Measurements from ENCODE around the gene GMPPA. TPM values are rescaled to one million over a fixed set of nuclear protein-coding genes. Genes with fewer than 3 reads are reported as not detected.
A peak's percentile ranks its signal among the peaks of the same experiment; 100 is the strongest.

The GMPPA gene
- total and polyA plus RNA-seq, 9 of the 15 experiments (the other 6 are each of a cell fraction or from before 2014, with no cell fraction given): 7.0 to 101 (median 66.7) TPM

- no peak for TF ChIP-seq CREB1 (IDR thresholded peaks at IDR 0.05)
- no peak for TF ChIP-seq CREB1 (CRISPR knock-in tag; IDR thresholded peaks at IDR 0.05)
- 0 out of 4 replicates have a peak, but pooled peaks of 1 of the 2 experiments have one; percentile 25 for TF ChIP-seq HDAC1 (IDR thresholded peaks at IDR 0.05)
- TF ChIP-seq, protein P1, sequence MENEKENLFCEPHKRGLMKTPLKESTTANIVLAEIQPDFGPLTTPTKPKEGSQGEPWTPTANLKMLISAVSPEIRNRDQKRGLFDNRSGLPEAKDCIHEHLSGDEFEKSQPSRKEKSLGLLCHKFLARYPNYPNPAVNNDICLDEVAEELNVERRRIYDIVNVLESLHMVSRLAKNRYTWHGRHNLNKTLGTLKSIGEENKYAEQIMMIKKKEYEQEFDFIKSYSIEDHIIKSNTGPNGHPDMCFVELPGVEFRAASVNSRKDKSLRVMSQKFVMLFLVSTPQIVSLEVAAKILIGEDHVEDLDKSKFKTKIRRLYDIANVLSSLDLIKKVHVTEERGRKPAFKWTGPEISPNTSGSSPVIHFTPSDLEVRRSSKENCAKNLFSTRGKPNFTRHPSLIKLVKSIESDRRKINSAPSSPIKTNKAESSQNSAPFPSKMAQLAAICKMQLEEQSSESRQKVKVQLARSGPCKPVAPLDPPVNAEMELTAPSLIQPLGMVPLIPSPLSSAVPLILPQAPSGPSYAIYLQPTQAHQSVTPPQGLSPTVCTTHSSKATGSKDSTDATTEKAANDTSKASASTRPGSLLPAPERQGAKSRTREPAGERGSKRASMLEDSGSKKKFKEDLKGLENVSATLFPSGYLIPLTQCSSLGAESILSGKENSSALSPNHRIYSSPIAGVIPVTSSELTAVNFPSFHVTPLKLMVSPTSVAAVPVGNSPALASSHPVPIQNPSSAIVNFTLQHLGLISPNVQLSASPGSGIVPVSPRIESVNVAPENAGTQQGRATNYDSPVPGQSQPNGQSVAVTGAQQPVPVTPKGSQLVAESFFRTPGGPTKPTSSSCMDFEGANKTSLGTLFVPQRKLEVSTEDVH (IDR thresholded peaks at IDR 0.05; ENCODE audit: low read depth, partially characterized antibody): no peak
- no peak for TF ChIP-seq ZNF324 (CRISPR knock-in tag; IDR thresholded peaks at IDR 0.05)
- TF ChIP-seq ZHX1 (conservative IDR thresholded peaks at IDR 0.05; ENCODE audit: low read length): no peak
- TF ChIP-seq FOXJ3 (CRISPR knock-in tag; IDR thresholded peaks at IDR 0.05): no peak
- TF ChIP-seq RBFOX2 (IDR thresholded peaks at IDR 0.05; ENCODE audit: low read depth, low read length): no peak
- TF ChIP-seq, protein P2, sequence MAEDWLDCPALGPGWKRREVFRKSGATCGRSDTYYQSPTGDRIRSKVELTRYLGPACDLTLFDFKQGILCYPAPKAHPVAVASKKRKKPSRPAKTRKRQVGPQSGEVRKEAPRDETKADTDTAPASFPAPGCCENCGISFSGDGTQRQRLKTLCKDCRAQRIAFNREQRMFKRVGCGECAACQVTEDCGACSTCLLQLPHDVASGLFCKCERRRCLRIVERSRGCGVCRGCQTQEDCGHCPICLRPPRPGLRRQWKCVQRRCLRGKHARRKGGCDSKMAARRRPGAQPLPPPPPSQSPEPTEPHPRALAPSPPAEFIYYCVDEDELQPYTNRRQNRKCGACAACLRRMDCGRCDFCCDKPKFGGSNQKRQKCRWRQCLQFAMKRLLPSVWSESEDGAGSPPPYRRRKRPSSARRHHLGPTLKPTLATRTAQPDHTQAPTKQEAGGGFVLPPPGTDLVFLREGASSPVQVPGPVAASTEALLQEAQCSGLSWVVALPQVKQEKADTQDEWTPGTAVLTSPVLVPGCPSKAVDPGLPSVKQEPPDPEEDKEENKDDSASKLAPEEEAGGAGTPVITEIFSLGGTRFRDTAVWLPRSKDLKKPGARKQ (CRISPR knock-in tag; IDR thresholded peaks at IDR 0.05): no peak
- TF ChIP-seq, protein P3, sequence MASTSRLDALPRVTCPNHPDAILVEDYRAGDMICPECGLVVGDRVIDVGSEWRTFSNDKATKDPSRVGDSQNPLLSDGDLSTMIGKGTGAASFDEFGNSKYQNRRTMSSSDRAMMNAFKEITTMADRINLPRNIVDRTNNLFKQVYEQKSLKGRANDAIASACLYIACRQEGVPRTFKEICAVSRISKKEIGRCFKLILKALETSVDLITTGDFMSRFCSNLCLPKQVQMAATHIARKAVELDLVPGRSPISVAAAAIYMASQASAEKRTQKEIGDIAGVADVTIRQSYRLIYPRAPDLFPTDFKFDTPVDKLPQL (IDR thresholded peaks at IDR 0.05; ENCODE audit: extremely low read depth, insufficient read length): no peak
- TF ChIP-seq DMBX1 (CRISPR knock-in tag; IDR thresholded peaks at IDR 0.05; ENCODE audit: borderline replicate concordance): no peak
- TF ChIP-seq ESRRA (IDR thresholded peaks at IDR 0.05; ENCODE audit: borderline replicate concordance, low read depth): no peak
- no peak for TF ChIP-seq CBFB (CRISPR knock-in tag; IDR thresholded peaks at IDR 0.05)
- 0 out of 2 replicates have a peak, but pooled peaks have one; percentile 12 for TF ChIP-seq GATA2 (CRISPR knock-in tag; IDR thresholded peaks at IDR 0.05)
- TF ChIP-seq, protein P4, sequence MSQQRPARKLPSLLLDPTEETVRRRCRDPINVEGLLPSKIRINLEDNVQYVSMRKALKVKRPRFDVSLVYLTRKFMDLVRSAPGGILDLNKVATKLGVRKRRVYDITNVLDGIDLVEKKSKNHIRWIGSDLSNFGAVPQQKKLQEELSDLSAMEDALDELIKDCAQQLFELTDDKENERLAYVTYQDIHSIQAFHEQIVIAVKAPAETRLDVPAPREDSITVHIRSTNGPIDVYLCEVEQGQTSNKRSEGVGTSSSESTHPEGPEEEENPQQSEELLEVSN (IDR thresholded peaks at IDR 0.05; ENCODE audit: borderline replicate concordance in 1 of 2, extremely low read depth in 1 of 2, insufficient read depth in 1 of 2, insufficient read length in 1 of 2, low read depth in 1 of 2, low read length in 1 of 2, poor library complexity in 1 of 2, severe bottlenecking in 1 of 2): no peak
- no peak for TF ChIP-seq PREB (CRISPR knock-in tag; IDR thresholded peaks at IDR 0.05)
Observed at GRCh38 chr2:219526320-219527075, 27.8 kb downstream of the GMPPA start (continued).

Data from K562 (cell line).